RPMI8226 (cell line): ENCODE measurements around the gene NOXO1.
"Not testable (repeated sequence)": the region's sequence is repeated elsewhere in the genome, so short reads cannot be mapped to it uniquely, and the experiment has no call there.

Source experiments
- DNase-seq: peaks from one replicate; pipeline ENCODE4 v3.0.0-alpha.2; 2015

NOXO1 gene

GRCh38 chr16:1959269-1960039 is 21.8 kb downstream of the NOXO1 start, which contains the start of gene NDUFB10:
NDUFB10 (plus strand) TSS chr16:1959538; CDS start chr16:1959625, 87 bp downstream.
- DNase-seq = peak; percentile 97

GRCh38 chr16:1958715-1959268 is 22.5 kb downstream of the NOXO1 start:
- DNase-seq = no peak

DNA sequence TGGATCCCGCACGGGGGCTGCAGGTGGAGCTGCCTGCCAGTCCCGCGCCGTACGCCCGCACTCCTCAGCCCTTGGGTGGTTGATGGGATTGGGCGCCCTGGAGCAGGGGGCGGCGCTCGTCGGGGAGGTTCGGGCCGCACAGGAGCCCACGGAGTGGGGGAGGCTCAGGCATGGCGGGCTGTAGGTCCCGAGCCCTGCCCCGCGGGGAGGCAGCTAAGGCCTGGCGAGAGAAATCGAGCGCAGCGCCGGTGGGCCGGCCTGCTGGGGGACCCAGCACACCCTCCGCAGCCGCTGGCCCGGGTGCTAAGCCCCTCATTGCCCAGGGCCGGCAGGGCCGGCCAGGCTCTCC is 23.2 kb downstream of the NOXO1 start:
- DNase-seq = not testable (repeated sequence)

DNA sequence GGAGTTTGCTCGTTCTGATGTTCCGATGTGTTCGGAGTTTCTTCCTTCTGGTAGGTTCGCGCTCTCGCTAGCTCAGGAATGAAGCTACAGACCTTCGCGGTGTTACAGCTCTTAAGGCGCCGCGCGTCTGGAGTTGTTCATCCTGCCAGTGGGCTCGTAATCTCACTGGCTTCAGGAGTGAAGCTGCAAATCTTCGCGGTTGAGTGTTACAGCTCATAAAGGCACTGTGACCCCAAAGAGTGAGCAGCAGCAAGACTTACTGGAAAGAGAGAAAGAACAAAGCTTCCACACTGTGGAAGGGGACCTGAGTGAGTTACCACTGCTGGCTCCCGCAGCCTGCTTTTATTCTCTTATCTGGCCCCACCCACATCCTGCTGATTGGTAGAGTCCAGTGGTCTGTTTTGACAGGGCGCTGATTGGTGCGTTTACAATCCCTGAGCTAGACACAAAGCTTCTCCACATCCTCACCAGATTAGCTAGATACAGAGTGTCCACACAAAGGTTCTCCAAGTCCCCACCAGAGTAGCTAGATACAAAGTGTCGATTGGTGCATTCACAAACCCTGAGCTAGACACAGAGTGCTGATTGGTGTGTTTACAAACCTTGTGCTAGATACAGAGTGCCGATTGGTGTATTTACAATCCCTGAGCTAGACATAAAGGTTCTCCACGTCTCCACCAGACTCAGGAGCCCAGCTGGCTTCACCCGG is 23.7 kb downstream of the NOXO1 start:
- not testable (repeated sequence) for DNase-seq

DNA sequence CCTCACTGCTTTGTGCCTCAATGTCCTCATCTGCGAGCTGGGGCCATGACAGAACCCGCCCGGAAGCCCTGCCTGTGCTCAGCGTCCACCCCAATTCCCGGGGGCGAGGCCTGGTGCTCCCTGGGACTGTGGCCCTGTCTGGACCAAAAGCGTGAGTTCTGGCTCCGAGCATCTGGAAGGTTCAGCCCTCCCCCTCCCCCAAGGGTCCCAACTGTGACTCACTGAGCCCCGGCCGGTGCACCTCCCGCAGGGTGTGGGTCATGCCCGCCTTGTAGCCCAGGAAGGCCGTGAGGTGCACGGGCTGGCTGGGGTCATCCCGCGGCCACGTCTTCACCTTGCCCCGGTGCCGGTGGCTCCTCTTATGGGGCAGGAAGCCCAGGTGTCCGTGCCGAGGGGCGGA is 27.5 kb downstream of the NOXO1 start:
- no peak for DNase-seq

DNA sequence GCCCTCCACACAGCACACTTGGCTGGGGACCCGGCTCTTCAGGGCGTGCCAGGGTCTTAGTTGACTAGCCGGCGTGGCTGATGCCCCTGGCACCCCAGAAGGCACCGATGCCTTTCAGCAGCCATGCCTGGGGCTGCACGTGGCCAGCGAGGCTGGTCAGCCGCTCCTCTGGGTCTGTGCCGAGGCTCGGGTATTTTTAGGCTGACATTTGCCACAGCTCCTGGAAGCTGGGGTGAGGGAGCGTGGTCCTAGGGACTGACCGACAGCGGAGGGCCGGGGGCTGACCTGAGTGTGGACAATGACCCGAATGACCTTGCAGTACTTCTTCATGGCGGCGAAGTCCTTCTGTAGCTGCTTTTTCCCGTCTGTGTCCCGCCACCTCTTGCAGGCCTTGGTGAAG is 30.7 kb downstream of the NOXO1 start:
- no peak for DNase-seq

- no peak for DNase-seq
Observed at GRCh38 chr16:1950047-1950446, 31.2 kb downstream of the NOXO1 start.

- DNase-seq = no peak
Observed at GRCh38 chr16:1949507-1949906, 31.8 kb downstream of the NOXO1 start.

DNA sequence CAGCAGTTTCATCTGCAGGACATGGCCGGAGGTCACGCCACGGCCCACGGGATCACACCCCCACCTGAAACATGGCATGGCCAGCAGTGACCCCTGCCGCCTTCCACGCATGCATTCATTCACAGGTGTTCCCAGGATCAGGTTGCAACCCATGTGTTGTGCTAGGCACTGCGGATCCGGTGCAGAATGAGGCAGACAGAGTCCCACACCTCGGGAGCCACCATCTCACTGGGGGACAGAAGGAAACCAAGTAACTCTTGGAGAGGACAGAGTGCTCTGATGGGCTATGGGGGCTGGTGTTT is 33.9 kb downstream of the NOXO1 start:
- no peak for DNase-seq

GRCh38 chr16:1946495-1947368 is 34.5 kb downstream of the NOXO1 start:
- DNase-seq = no peak

DNA sequence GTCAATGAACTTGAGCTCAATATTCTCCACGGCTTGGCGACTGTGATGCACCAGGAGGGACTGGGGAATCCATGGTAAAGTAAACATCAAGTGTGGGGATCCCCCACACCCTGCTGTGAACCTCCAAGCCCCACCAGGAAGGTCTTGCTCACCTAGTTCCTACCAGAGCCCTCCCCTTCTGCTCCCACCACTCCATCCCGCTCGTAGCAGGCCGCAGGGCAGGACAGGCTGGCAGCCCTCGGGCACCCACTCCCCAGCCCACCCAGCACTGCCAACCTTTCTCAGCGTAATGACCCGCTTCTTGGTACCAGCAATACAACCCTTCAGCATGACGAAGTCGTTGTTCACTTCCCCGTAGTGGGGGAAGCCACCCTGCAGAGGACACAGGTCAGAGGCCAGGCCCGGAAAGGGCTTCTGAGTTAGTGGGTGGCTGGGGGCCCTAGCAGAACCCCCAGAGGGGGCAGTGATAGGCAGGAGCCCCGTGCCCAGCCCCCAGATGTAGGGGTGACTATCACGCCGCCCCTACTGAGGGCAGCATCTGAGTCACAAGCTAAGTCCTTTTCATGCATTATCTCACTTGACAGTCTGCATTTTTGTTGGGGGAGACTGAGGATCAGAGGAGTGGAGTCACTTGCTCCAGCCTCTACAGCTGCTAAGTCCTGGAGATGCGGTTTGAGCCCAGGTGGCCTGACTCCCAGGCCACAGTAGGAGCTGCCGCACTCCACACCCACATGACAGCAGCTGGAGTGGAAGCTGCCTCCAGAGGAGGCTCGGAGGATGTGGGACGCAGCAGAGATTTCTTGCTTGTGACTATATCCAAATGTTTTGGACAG is 35.5 kb downstream of the NOXO1 start:
- no peak for DNase-seq

- no peak for DNase-seq
Observed at GRCh38 chr16:1944612-1945199, 36.6 kb downstream of the NOXO1 start.

DNA sequence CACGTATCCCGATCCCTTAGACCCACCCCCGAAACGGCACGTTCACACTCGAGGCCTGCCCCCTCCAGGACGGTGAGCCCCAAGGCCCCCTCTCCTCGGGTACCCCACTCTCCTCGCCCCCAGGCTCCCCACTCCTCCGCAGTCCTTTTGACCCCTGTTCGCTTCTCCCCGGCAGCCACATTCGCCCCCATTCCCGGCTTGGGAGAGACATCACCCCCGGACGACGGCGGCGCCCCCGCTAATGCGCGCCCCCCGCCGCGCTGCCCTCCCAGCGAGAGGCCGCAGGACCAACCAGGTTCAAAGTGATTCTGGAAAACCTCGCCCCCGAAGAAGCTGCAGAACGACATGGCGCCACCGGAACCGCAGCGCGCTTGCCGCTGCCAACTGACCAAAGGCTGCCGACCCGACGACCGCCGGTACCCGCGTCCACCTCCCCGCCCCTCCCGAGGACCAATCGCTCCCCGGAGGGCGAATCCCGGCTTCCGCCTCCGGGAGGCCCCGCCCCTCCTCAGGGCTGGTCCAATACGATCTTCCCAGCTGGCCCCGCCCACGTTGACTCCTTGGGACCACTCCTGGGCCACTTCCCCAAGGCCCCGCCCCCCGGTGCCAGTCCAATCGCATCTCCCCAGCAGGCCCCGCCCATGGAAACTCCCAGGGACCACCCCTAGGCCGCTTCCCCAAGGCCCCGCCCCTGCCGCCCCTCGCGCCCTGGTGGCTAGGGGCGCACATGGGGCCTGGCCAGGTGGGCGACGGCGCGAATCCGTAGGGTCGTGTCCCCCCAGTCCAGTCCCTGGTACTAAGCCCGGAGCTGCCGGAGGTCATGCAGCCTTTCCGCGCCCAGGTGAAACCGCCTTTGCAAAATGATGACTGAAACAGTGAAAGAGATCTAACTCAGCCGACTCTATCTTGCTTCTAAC is 38.2 kb downstream of the NOXO1 start, which contains the start of gene MSRB1:
MSRB1 (minus strand) TSS at position 390 of the 917 bp plus-strand sequence; CDS start at position 347, 43 bp downstream.
- peak; percentile 100 for DNase-seq

DNA sequence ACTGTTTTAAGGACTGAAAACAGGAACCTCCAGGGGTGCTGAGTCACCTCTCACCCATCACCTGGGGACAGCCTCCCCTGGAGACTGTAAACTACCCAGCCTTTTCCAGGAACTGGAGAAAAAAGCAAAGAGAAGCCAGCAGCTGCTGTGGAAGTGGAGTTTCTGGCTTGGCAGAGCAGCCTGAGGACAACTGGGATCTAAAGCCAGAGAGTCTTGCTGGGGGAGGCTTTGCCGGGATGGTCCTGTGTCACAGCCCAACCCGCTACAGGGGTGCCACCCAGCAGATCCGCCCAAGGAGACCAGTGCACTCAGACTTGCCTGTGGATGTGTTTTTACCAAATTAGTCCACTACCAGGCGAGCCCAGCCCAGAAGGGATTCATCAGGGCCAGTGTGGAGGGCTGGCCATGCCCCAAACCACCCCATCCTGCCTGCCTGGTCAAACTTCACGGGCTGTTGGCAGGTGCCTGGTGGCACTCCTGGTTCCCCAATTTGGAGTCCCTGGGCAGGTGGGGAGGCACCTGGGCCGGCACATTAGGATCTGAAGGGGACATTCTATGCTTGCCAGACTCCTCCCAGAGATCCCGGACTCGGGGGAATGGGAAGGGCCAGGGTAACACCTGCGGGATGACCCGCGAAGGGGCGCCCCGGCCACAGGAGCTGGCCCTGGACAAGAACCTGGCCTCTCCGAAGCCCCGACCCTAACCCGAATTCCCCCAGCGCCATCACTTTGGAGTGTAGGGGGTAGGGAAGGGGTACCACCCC is 39.0 kb downstream of the NOXO1 start:
- DNase-seq = peak; percentile 81

GRCh38 chr16:1941162-1942046 is 39.9 kb downstream of the NOXO1 start:
- DNase-seq = no peak

DNA sequence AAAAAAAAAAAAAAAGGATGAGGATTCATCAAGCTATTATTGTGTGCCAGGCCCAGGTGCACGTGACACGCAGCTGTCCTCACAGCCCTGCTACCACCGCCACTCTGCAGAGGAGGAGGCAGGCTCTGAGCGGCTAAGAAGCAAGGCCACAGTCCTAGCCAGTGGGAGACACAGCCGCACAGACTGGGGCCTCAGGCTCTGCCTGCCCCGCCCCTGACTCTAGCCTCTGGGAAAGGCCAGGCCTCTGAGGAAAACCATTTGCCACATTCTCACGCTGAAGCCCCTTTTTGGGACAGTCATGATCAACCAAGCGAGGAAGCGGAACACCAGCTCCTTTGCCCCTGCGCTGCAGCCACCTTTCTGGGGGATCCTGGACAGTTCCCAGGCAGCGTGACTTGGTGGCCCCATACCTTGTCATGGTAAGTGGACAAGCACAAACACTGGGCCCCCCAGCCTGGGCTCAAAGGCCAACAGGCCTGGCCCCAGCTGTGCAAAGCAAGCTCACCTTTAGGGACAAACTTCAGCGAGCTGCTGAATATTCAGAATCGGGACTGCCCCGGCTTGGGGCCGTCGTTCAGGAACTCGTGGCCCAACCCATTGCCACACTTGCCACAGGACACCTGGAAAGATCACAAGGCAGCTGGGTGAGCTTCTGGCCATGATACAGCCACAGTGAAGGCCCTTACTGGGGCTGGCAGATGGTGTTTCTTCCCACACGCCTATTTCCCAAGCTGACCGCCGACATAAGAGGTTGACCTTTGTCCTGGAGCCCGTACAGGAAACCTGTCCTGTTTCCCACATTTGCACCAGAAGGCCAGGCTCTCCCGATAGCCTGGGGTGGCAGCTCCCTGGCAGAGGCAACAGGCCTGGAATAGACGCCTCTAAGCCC is 40.8 kb downstream of the NOXO1 start:
- DNase-seq = no peak

- DNase-seq = not testable (repeated sequence)
Observed at GRCh38 chr16:1939833-1940232, 41.4 kb downstream of the NOXO1 start.

GRCh38 chr16:1938910-1939309 is 42.4 kb downstream of the NOXO1 start:
- DNase-seq = no peak
